ENCODE results near the gene CPE. TPM values are rescaled to one million over a fixed set of nuclear protein-coding genes. Genes with fewer than 3 reads are reported as not detected.
A peak's percentile ranks its signal among the peaks of the same experiment; 100 is the strongest.
"Not testable (repeated sequence)": the region's sequence is repeated elsewhere in the genome, so short reads cannot be mapped to it uniquely, and the experiment has no call there.

Gene CPE
- total RNA-seq, 1 donor from 2014 or later: 10.7 TPM

- no peak overlapping the region for H3K4me3 ChIP-seq (ENCODE audit: low read depth, low read length)
These were observed 99.0 kb downstream of the CPE start for GRCh38 chr4:165477799-165478198.

GRCh38 chr4:165478260-165478659, 99.5 kb downstream of the CPE start:
- TF ChIP-seq CTCF (IDR thresholded peaks at IDR 0.05; ENCODE audit: insufficient read depth, low read length, poor library complexity, severe bottlenecking): no peak
- no peaks in the 10 kb centered on the region for H3K36me3 ChIP-seq (ENCODE audit: control insufficient read depth, insufficient read depth, low read length)
- no peaks in the 10 kb centered on the region for H3K27me3 ChIP-seq (ENCODE audit: control insufficient read depth, insufficient read depth, low read length)
- no peak overlapping the region for H3K4me3 ChIP-seq (ENCODE audit: low read depth, low read length)
- DNase-seq (ENCODE audit: low read depth): no peak

More at GRCh38 chr4:165477799-165478198, 99.0 kb downstream of the CPE start:
- no peak for DNase-seq (ENCODE audit: low read depth)
- TF ChIP-seq CTCF (IDR thresholded peaks at IDR 0.05; ENCODE audit: insufficient read depth, low read length, poor library complexity, severe bottlenecking): no peak
- H3K27me3 ChIP-seq (ENCODE audit: control insufficient read depth, insufficient read depth, low read length): no peaks in the 10 kb centered on the region
- no peaks in the 10 kb centered on the region for H3K36me3 ChIP-seq (ENCODE audit: control insufficient read depth, insufficient read depth, low read length)

GRCh38 chr4:165481053-165481835, 102.4 kb downstream of the CPE start:
- Histone ChIP-seq H3K27me3 (ENCODE audit: control insufficient read depth, insufficient read depth, low read length) (no peaks in the 10 kb centered on the region), H3K36me3 (ENCODE audit: control insufficient read depth, insufficient read depth, low read length) (no peaks in the 10 kb centered on the region), H3K4me3 (ENCODE audit: low read depth, low read length) (no peak overlapping the region)
- no peak for TF ChIP-seq CTCF (IDR thresholded peaks at IDR 0.05; ENCODE audit: insufficient read depth, low read length, poor library complexity, severe bottlenecking)
- DNase-seq (ENCODE audit: low read depth): no peak

GRCh38 chr4:165489786-165490185, 111.0 kb downstream of the CPE start:
- H3K27me3 ChIP-seq (ENCODE audit: control insufficient read depth, insufficient read depth, low read length): no peaks in the 10 kb centered on the region
- no peak overlapping the region for H3K4me3 ChIP-seq (ENCODE audit: low read depth, low read length)
- DNase-seq (ENCODE audit: low read depth): no peak
- H3K36me3 ChIP-seq (ENCODE audit: control insufficient read depth, insufficient read depth, low read length): no peaks in the 10 kb centered on the region
- no peak for TF ChIP-seq CTCF (IDR thresholded peaks at IDR 0.05; ENCODE audit: insufficient read depth, low read length, poor library complexity, severe bottlenecking)

GRCh38 chr4:165492583-165492982, 113.8 kb downstream of the CPE start:
- DNase-seq (ENCODE audit: low read depth); H3K27me3 ChIP-seq (ENCODE audit: control insufficient read depth, insufficient read depth, low read length); H3K4me3 ChIP-seq (ENCODE audit: low read depth, low read length); H3K36me3 ChIP-seq (ENCODE audit: control insufficient read depth, insufficient read depth, low read length): not testable (repeated sequence)

GRCh38 chr4:165493359-165493758, 114.6 kb downstream of the CPE start:
- Histone ChIP-seq H3K36me3 (ENCODE audit: control insufficient read depth, insufficient read depth, low read length) (no peaks in the 10 kb centered on the region), H3K4me3 (ENCODE audit: low read depth, low read length) (no peak overlapping the region), H3K27me3 (ENCODE audit: control insufficient read depth, insufficient read depth, low read length) (no peaks in the 10 kb centered on the region)
- peak; percentile 86 for TF ChIP-seq CTCF (IDR thresholded peaks at IDR 0.05; ENCODE audit: insufficient read depth, low read length, poor library complexity, severe bottlenecking)
- peak; percentile 18 for DNase-seq (ENCODE audit: low read depth)
